Tibial artery (tissue), 4 donors: Measurements from ENCODE around the gene WDR37.

Experiments
- DNase-seq, 2 donors: peaks; one replicate each; pipeline ENCODE4 v3.0.0-alpha.2; 2019
- H3K27ac ChIP-seq, 2 donors: fragments of 200-600 bp; sonication (generic) in 1 of 2; 1 replicate in 1 of 2; 2 replicates in 1 of 2; pipeline ENCODE4 v1.5.1; 2018 to 2019; ENCODE audit warnings: mild to moderate bottlenecking in 1 of 2
- H3K27me3 ChIP-seq, 2 donors: fragments of 200-600 bp; sonication (generic) in 1 of 2; one replicate each; pipeline versions ENCODE4 v1.5.1 to v1.6.0; 2016 to 2019
- H3K36me3 ChIP-seq, 3 donors: fragments of 200-600 bp; sonication (generic) in 2 of 3; one replicate each; pipeline ENCODE4 v1.5.1; 2016 to 2019; ENCODE audit warnings: mild to moderate bottlenecking in 2 of 3
- H3K4me1 ChIP-seq, 4 donors: fragments of 200-600 bp; sonication (generic) in 2 of 4; 1 replicate in 3 of 4; 2 replicates in 1 of 4; pipeline ENCODE4 v1.5.1; 2016 to 2019
- H3K4me3 ChIP-seq, 2 donors: fragments of 200-600 bp; sonication (generic) in 1 of 2; 1 replicate in 1 of 2; 2 replicates in 1 of 2; pipeline ENCODE4 v1.5.1; 2018 to 2019; ENCODE audit warnings: mild to moderate bottlenecking in 2 of 2
- H3K9me3 ChIP-seq, 3 donors: fragments of 200-600 bp; sonication (generic) in 1 of 3; one replicate each; pipeline ENCODE4 v1.5.1; 2016 to 2019
- CTCF ChIP-seq, 2 experiments: fragments of 200-600 bp in 1 of 2; fragments of 450-650 bp in 1 of 2; IDR thresholded peaks; one replicate each; pipeline ENCODE4 v1.5.1; 2017 to 2019; ENCODE audit warnings: antibody characterized with exemption in 2 of 2, mild to moderate bottlenecking in 1 of 2, moderate library complexity in 1 of 2
- intact Hi-C: fragments of 100-400 bp; cut with DNase I; formaldehyde crosslinking; loops from one replicate; pipeline ENCODE4 v1.15.0; 2023; ENCODE audit warnings: low total_unique reads

WDR37 gene

GRCh38 chr10:1148855-1149605 lies 92.8 kb downstream of the WDR37 start:
- Histone ChIP-seq H3K27me3 (no peaks in the 10 kb centered on the region), H3K4me3 (no peak overlapping the region), H3K36me3 (no peaks in the 10 kb centered on the region), H3K27ac (no peak overlapping the region), H3K4me1 (no peaks in the 10 kb centered on the region), H3K9me3 (peaks cover 0 to 11% (median 10%) of the 10 kb centered on the region in 3 donors)
- intact Hi-C loops: no loop called here
- peak in 1 of 2 donors; percentile 37 for DNase-seq
- no peak for TF ChIP-seq CTCF (IDR thresholded peaks at IDR 0.05)

GRCh38 chr10:1149793-1150637 lies 93.8 kb downstream of the WDR37 start:
- H3K4me1 ChIP-seq: no peaks in the 10 kb centered on the region
- intact Hi-C loops: no loop called here
- peak in 1 of 2 donors; percentile 35 for DNase-seq
- H3K4me3 ChIP-seq: no peak overlapping the region
- H3K36me3 ChIP-seq: no peaks in the 10 kb centered on the region
- no peaks in the 10 kb centered on the region for H3K27me3 ChIP-seq
- H3K27ac ChIP-seq: no peak overlapping the region
- peaks cover 0 to 11% (median 10%) of the 10 kb centered on the region in 3 donors for H3K9me3 ChIP-seq
- no peak for TF ChIP-seq CTCF (IDR thresholded peaks at IDR 0.05)

GRCh38 chr10:1150638-1150955 lies 94.4 kb downstream of the WDR37 start:
- intact Hi-C loops: no loop called here
- H3K27ac ChIP-seq: no peak overlapping the region
- H3K4me3 ChIP-seq: no peak overlapping the region
- no peaks in the 10 kb centered on the region for H3K4me1 ChIP-seq
- DNase-seq: peak in 1 of 2 donors; percentile 21
- no peaks in the 10 kb centered on the region for H3K27me3 ChIP-seq
- peaks cover 0 to 11% (median 10%) of the 10 kb centered on the region in 3 donors for H3K9me3 ChIP-seq
- TF ChIP-seq CTCF (IDR thresholded peaks at IDR 0.05): no peak
- no peaks in the 10 kb centered on the region for H3K36me3 ChIP-seq

- intact Hi-C loops: no loop called here
- DNase-seq: peak in 1 of 2 donors; percentile 32
- H3K4me3 ChIP-seq: no peak overlapping the region
- TF ChIP-seq CTCF (IDR thresholded peaks at IDR 0.05): no peak
- H3K27ac ChIP-seq: no peak overlapping the region
- H3K9me3 ChIP-seq: peaks cover 0 to 10% (median 4%) of the 10 kb centered on the region in 3 donors
- H3K27me3 ChIP-seq: no peaks in the 10 kb centered on the region
- no peaks in the 10 kb centered on the region for H3K36me3 ChIP-seq
- no peaks in the 10 kb centered on the region for H3K4me1 ChIP-seq
These were observed 95.2 kb downstream of the WDR37 start for GRCh38 chr10:1151076-1152033.
